Ovary (tissue), 9 donors: Measurements from ENCODE around the gene ZNF441. TPM values are rescaled to one million over a fixed set of nuclear protein-coding genes. Genes with fewer than 3 reads are reported as not detected.
"Not testable (repeated sequence)": the region's sequence is repeated elsewhere in the genome, so short reads cannot be mapped to it uniquely, and the experiment has no call there.

Experiments used
- DNase-seq, 5 donors: peaks; one replicate each; pipeline ENCODE4 v3.0.0-alpha.2; 2019 to 2020
- H3K27ac ChIP-seq, 2 donors: fragments of 200-600 bp; one replicate each; pipeline versions ENCODE4 v1.5.1 to v1.8.0; 2019 to 2022
- H3K27me3 ChIP-seq: fragments of 200-600 bp; one replicate; pipeline ENCODE4 v1.8.0; 2022
- H3K36me3 ChIP-seq: fragments of 200-600 bp; sonication (generic); one replicate; pipeline ENCODE4 v1.5.1; 2019
- H3K4me1 ChIP-seq: one replicate; pipeline ENCODE4 v1.8.1; 2013; ENCODE audit warnings: mild to moderate bottlenecking, moderate library complexity; ENCODE audit not compliant: insufficient read depth
- H3K4me3 ChIP-seq: fragments of 200-600 bp; sonication (generic); one replicate; pipeline ENCODE4 v1.5.1; 2017
- H3K9me3 ChIP-seq, 2 donors: fragments of 200-600 bp in 1 of 2; sonication (generic) in 1 of 2; one replicate each; pipeline versions ENCODE4 v1.5.1 to v1.8.1; 2013 to 2019; ENCODE audit warnings: mild to moderate bottlenecking in 1 of 2, moderate library complexity in 1 of 2
- EP300 ChIP-seq: sonication (generic); formaldehyde crosslinking; IDR thresholded peaks from one replicate; pipeline ENCODE4 v1.6.1; 2017; ENCODE audit warnings: antibody characterized with exemption
- POLR2A ChIP-seq: fragments of 450-650 bp; IDR thresholded peaks from one replicate; pipeline ENCODE4 v1.6.1; 2017; ENCODE audit warnings: antibody characterized with exemption, mild to moderate bottlenecking, moderate library complexity
- WGBS, 3 donors: extraction: QIAGEN DNeasy Blood & Tissue Kit in 1 of 3; methylation state at CpG; one replicate each; pipeline versions ENCODE4 v1.1.5 to v1.1.7; 2013 to 2017; 5-methylcytosine and 5-hydroxymethylcytosine counted together
- intact Hi-C, 4 donors: fragments of 100-400 bp; cut with DNase I; formaldehyde crosslinking; loops; one replicate each; pipeline versions ENCODE4 v1.11.0 to v1.15.1; 2022 to 2023
- polyA plus RNA-seq, 2 donors: library from polyadenylated mRNA; stranded (reverse); fragments of 200-250 nt in 1 of 2; fragments of 350-450 nt in 1 of 2; fragmentation: Illumina TruSeq in 1 of 2; extraction: RNeasy Lipid Tissue Mini Kit (QIAGEN cat#74804) in 1 of 2; gene quantifications; one replicate each; pipeline ENCODE4 v1.2.3, GENCODE V29; 2013 to 2014
- total RNA-seq, 7 donors: library from RNA; depleted of rRNA in 2 of 7; stranded (reverse); fragments of >200 nt in 2 of 7; fragmentation: NEBNext Ultra II Directional in 3 of 7; extraction: Animal tissue kit (Norgen Biotek cat#: 25700) in 3 of 7; gene quantifications; one replicate each; pipeline versions ENCODE4 v1.1.0 to v1.2.4, GENCODE V29; 2016 to 2023
- TF ChIP-seq, protein P1 (sequence below), 3 donors: fragments of 450-650 bp in 2 of 3; fragments of 200-600 bp in 1 of 3; IDR thresholded peaks; one replicate each; pipeline versions ENCODE4 v1.5.1 to v1.8.0; 2016 to 2022; ENCODE audit warnings: antibody characterized with exemption in 3 of 3, mild to moderate bottlenecking in 1 of 3
- donor health status: DM: no; HTN: no; CAD: no; lungs with moderate emphysema.
- donor health status: DM: no; HTN: no; CAD: no.
- donor health status: Bipolar disorder and iron deficiency.
- donor health status: DM: yes; HTN: yes; CAD: no.
- donor health status: DM: no; HTN: no; CAD: no.
- donor health status: DM: yes; HTN: yes; CAD: no.

Gene ZNF441
- total and polyA plus RNA-seq, 9 donors = 6.5 to 26.7 (median 14.0) TPM

DNA sequence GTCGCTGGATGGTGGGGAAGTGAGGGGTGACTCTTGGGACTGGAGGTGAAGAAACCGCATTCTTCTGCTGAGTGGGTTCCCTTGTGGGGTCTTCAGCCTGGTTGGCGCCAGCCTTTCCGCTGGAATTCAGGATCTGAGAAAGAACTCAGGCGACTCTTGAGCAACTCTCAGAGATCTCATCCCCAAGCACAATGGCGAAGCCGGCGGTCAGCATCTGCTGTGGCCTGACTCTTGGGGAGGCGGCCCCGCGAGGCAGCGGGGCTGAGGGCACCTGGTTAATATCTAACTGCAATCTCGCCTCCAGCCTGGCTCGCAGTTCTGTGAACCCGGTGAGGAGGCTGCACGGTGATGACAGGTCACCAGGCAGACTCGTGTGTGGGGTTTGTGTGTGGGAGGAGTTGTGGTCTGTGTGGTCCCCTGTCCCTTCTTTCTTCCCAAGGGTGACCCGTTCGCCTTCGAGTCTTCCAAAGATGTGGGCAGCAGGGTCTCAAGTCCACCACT is 883 bp downstream of the ZNF441 start:
- peak; percentile 20 to 50 (median 25) for DNase-seq
- 0 to 2% (median 1%) methylated on average over 20 of the region's 20 CpGs for WGBS, 3 donors
- Histone ChIP-seq H3K4me1 (peaks cover 8% of the 10 kb centered on the region), H3K9me3 (peaks cover 0 to 3% of the 10 kb centered on the region in 2 donors), H3K27ac (peak overlapping the region; percentile 81 to 84), H3K36me3 (no peaks in the 10 kb centered on the region), H3K27me3 (no peaks in the 10 kb centered on the region), H3K4me3 (peak overlapping the region; percentile 92)
- intact Hi-C loops = no loop called here
- no peak for TF ChIP-seq POLR2A
- TF ChIP-seq, protein P1, sequence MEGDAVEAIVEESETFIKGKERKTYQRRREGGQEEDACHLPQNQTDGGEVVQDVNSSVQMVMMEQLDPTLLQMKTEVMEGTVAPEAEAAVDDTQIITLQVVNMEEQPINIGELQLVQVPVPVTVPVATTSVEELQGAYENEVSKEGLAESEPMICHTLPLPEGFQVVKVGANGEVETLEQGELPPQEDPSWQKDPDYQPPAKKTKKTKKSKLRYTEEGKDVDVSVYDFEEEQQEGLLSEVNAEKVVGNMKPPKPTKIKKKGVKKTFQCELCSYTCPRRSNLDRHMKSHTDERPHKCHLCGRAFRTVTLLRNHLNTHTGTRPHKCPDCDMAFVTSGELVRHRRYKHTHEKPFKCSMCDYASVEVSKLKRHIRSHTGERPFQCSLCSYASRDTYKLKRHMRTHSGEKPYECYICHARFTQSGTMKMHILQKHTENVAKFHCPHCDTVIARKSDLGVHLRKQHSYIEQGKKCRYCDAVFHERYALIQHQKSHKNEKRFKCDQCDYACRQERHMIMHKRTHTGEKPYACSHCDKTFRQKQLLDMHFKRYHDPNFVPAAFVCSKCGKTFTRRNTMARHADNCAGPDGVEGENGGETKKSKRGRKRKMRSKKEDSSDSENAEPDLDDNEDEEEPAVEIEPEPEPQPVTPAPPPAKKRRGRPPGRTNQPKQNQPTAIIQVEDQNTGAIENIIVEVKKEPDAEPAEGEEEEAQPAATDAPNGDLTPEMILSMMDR (IDR thresholded peaks at IDR 0.05) = no peak
- TF ChIP-seq EP300 = no peak

DNA sequence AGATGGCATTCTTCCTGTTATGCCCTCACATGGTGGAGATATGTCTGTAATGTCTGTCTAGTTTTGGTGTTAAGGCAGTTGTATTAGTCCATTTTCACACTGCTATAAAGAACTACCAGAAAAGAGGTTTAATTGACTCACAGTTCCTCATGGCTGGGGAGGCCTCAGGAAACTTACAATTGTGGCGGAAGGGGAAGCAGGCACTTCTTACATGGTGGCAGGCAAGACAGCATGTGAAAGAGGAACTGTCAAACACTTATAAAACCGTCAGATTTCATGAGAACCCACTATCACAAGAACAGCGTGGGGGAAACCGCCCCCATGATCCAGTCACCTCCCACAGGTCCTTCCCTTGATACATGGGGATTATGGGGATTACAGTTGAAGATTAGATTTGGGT is 3.2 kb downstream of the ZNF441 start:
- Histone ChIP-seq H3K27ac (no peak overlapping the region), H3K4me1 (peaks cover 8% of the 10 kb centered on the region), H3K36me3 (no peaks in the 10 kb centered on the region), H3K27me3 (no peaks in the 10 kb centered on the region), H3K4me3 (no peak overlapping the region), H3K9me3 (peaks cover 0 to 3% of the 10 kb centered on the region in 2 donors)
- intact Hi-C loops = no loop called here
- 94 to 99% (median 98%) methylated on average over 4 of the region's 4 CpGs for WGBS, 3 donors
- no peak for DNase-seq
- TF ChIP-seq EP300 = no peak
- no peak for TF ChIP-seq POLR2A
- TF ChIP-seq, protein P1 (IDR thresholded peaks at IDR 0.05) = no peak

DNA sequence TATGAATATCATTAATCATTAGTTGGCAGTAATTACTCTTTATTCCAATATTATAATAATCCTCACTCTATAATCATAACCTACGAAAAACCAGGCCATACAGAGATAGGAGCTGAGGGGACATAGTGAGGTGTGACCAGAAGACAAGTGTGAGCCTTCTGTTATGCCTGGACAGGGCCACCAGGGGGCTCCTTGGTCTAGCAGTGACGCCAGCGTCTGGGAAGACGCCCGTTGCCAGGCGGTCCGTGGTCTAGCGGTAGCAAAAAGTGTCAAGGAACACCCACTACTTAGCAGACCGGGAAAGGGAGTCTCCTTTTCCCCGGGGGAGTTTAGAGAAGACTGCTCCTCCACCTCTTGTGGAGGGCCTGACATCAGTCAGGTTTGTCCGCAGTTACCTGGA is 4.7 kb downstream of the ZNF441 start:
- DNase-seq, H3K27ac ChIP-seq, intact Hi-C loops, H3K9me3 ChIP-seq, H3K27me3 ChIP-seq, H3K4me1 ChIP-seq, H3K36me3 ChIP-seq, H3K4me3 ChIP-seq: not testable (repeated sequence)
- 70 to 75% (median 72%) methylated on average over 11 of the region's 11 CpGs for WGBS, 3 donors

DNA sequence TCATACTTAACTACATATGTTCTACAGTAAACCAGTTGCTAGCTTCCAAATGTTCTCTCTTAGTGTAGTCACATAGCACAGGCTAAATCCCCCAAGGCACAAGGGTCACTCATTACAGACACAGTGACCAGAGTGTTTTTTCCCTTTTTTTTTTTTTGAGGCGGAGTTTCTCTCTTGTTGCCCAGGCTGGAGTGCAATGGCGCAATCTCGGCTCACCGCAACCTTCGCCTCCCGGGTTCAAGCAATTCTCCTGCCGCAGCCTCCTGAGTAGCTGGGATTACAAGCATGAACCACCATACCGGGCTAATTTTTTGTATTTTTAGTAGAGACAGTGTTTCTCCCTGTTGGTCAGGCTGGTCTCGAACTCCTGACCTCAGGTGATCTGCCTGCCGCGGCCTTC is 9.9 kb downstream of the ZNF441 start:
- H3K9me3 ChIP-seq = peaks cover 4 to 42% of the 10 kb centered on the region in 2 donors
- H3K4me3 ChIP-seq, H3K4me1 ChIP-seq, H3K36me3 ChIP-seq, DNase-seq, intact Hi-C loops, H3K27ac ChIP-seq, H3K27me3 ChIP-seq: not testable (repeated sequence)
- WGBS, 3 donors = 97 to 98% (median 98%) methylated on average over 11 of the region's 11 CpGs

DNA sequence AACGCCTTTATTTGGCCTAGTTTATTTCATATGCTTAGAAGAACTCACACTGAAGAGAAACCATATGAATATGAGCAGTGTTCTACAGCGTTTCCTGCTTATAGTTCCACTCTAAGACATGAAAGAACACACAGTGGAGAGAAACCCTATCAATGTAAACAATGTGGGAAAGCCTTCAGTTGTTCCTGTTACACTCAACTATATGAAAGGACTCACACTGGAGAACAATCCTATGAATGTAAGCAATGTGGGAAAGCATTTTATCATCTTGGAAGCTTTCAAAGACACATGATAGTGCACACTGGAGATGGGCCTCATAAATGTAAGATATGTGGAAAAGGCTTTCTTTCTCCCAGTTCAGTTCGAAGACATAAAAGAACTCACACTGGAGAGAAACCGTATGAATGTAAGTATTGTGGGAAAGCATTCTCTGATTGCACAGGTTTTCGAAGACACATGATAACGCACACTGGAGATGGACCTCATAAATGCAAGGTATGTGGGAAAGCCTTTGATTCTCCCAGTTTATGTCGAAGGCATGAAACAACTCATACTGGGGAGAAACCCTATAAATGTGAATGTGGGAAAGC is 13.7 kb downstream of the ZNF441 start:
- TF ChIP-seq EP300 = no peak
- TF ChIP-seq, protein P1 (IDR thresholded peaks at IDR 0.05) = no peak
- TF ChIP-seq POLR2A = no peak
- Histone ChIP-seq H3K27me3 (no peaks in the 10 kb centered on the region), H3K36me3 (peaks cover 6% of the 10 kb centered on the region), H3K27ac (no peak overlapping the region), H3K4me3 (no peak overlapping the region), H3K9me3 (peaks cover 4 to 42% of the 10 kb centered on the region in 2 donors), H3K4me1 (no peaks in the 10 kb centered on the region)
- intact Hi-C loops = no loop called here
- 95 to 98% (median 95%) methylated on average over 7 of the region's 7 CpGs for WGBS, 3 donors
- DNase-seq = no peak
